HCT116 (cell line): ENCODE data around the gene CX3CR1. TPM values are rescaled to one million over a fixed set of nuclear protein-coding genes. Genes with fewer than 3 reads are reported as not detected.

Source experiments
- ATAC-seq: fragments of 200-7000 bp; cut with Tn5 transposase; 2 replicates; pipeline ENCODE4 v1.9.1; 2020; ENCODE audit warnings: mild to moderate bottlenecking, moderate library complexity
- BruUV-seq: library from RNA; stranded (reverse); fragments of 400-500 nt; replicated peaks from 2 replicates; lab custom pipeline; 2021; lab: Mats Ljungman, UMichigan
- CTCF ChIA-PET: fragments of 300-600 bp; sonication (Branson Sonifier 250); formaldehyde crosslinking; loops from one replicate; lab custom pipeline; 2021; ENCODE audit warnings: antibody characterized with exemption; lab: Charles Lee
- POLR2A ChIA-PET: fragments of 300-600, 350-600 bp; sonication (Branson Sonifier 250); formaldehyde crosslinking; loops from one replicate; lab custom pipeline; 2021; ENCODE audit warnings: antibody characterized with exemption; lab: Charles Lee
- RAD21 ChIA-PET, 2 experiments: fragments of 300-600 bp; sonication (Branson Sonifier 250); formaldehyde crosslinking; loops; one replicate each; lab custom pipeline; 2023; ENCODE audit warnings: low total read pairs in 2 of 2; ENCODE audit not compliant: uncharacterized antibody in 2 of 2, unreplicated experiment in 2 of 2, low non-redundant PET in 1 of 2; lab: Charles Lee
- DNase-seq: peaks from one replicate; pipeline ENCODE4 v3.0.0-alpha.2; 2010; ENCODE audit warnings: low read depth, low spot score
- H2AFZ ChIP-seq: fragments of 200-600 bp; shearing (Covaris generic), sonication (generic); 2 replicates; pipeline ENCODE4 v1.6.1; 2017; ENCODE audit warnings: low read depth, mixed run types, mixed read lengths, antibody characterized with exemption, low read length; ENCODE audit not compliant: poor library complexity, severe bottlenecking
- H3K27ac ChIP-seq: 2 replicates; pipeline ENCODE4 v1.5.1; 2012; ENCODE audit warnings: low read depth, low read length
- H3K27me3 ChIP-seq: fragments of 200-600 bp; sonication (generic); 2 replicates; pipeline ENCODE4 v1.6.1; 2016; ENCODE audit warnings: mixed run types, low read length, mixed read lengths; ENCODE audit not compliant: insufficient read depth
- H3K36me3 ChIP-seq, 2 experiments: fragments of 200-500 bp in 1 of 2; fragments of 200-600 bp in 1 of 2; sonication (Bioruptor generic) in 1 of 2; sonication (generic) in 1 of 2; 2 replicates each; pipeline versions ENCODE4 v1.5.1 to v1.6.1; 2014 to 2016; ENCODE audit warnings: low read length in 2 of 2, inconsistent platforms in 1 of 2, mixed read lengths in 1 of 2, mixed run types in 1 of 2; ENCODE audit not compliant: insufficient read depth in 2 of 2, control insufficient read depth in 1 of 2
- H3K4me1 ChIP-seq, 2 experiments: fragments of 200-600 bp in 1 of 2; sonication (generic) in 1 of 2; 2 replicates each; pipeline versions ENCODE4 v1.5.1 to v1.6.1; 2012 to 2017; ENCODE audit warnings: low read length in 2 of 2, inconsistent platforms in 1 of 2, mild to moderate bottlenecking in 1 of 2, mixed read lengths in 1 of 2, mixed run types in 1 of 2, moderate library complexity in 1 of 2; ENCODE audit not compliant: insufficient read depth in 2 of 2, control insufficient read depth in 1 of 2
- H3K4me2 ChIP-seq: fragments of 200-600 bp; sonication (generic); 2 replicates; pipeline ENCODE4 v1.6.1; 2017; ENCODE audit warnings: mixed run types, low read length, mixed read lengths
- H3K4me3 ChIP-seq, 2 experiments: fragments of 200-600 bp in 1 of 2; sonication (generic) in 1 of 2; replicated peaks in 1 of 2; 2 replicates each; pipeline ENCODE4 v1.5.1; 2011 to 2016; ENCODE audit warnings: low read length in 2 of 2, control low read depth in 1 of 2, low read depth in 1 of 2, mild to moderate bottlenecking in 1 of 2, mixed read lengths in 1 of 2, mixed run types in 1 of 2
- H3K79me2 ChIP-seq: fragments of 200-600 bp; sonication (generic); 2 replicates; pipeline ENCODE4 v1.6.1; 2017; ENCODE audit warnings: mild to moderate bottlenecking, mixed run types, low read length, moderate library complexity, mixed read lengths; ENCODE audit not compliant: insufficient read depth
- H3K9ac ChIP-seq: fragments of 200-600 bp; sonication (generic); 2 replicates; pipeline ENCODE4 v1.6.1; 2016; ENCODE audit warnings: low read length, mixed read lengths
- H3K9me2 ChIP-seq: fragments of 200-600 bp; sonication (generic), shearing (Covaris generic); 2 replicates; pipeline ENCODE4 v1.6.1; 2017; ENCODE audit warnings: mixed run types, mild to moderate bottlenecking, moderate library complexity; ENCODE audit not compliant: insufficient read depth
- H3K9me3 ChIP-seq, 2 experiments: fragments of 200-500 bp in 1 of 2; fragments of 200-600 bp in 1 of 2; sonication (Bioruptor generic) in 1 of 2; sonication (generic) in 1 of 2; 2 replicates each; pipeline ENCODE4 v1.6.1; 2014 to 2017; ENCODE audit warnings: low read length in 2 of 2, mixed read lengths in 2 of 2, inconsistent platforms in 1 of 2, low read depth in 1 of 2, mild to moderate bottlenecking in 1 of 2, mixed run types in 1 of 2, moderate library complexity in 1 of 2; ENCODE audit not compliant: control insufficient read depth in 1 of 2, insufficient read depth in 1 of 2
- H4K20me1 ChIP-seq: fragments of 200-600 bp; sonication (generic), shearing (Covaris generic); 2 replicates; pipeline ENCODE4 v1.6.1; 2017; ENCODE audit warnings: mixed run types, mild to moderate bottlenecking, moderate library complexity; ENCODE audit not compliant: insufficient read depth
- CBX3 ChIP-seq: IDR thresholded peaks from 2 replicates; pipeline ENCODE4 v1.6.1; 2012; ENCODE audit warnings: low read depth
- CEBPB ChIP-seq: IDR thresholded peaks from 2 replicates; pipeline ENCODE4 v1.6.1; 2012; ENCODE audit warnings: low read depth
- EGR1 ChIP-seq: IDR thresholded peaks from 2 replicates; pipeline ENCODE4 v1.6.1; 2012; ENCODE audit warnings: low read depth
- ELF1 ChIP-seq: IDR thresholded peaks from 2 replicates; pipeline ENCODE4 v1.6.1; 2012; ENCODE audit warnings: low read depth, borderline replicate concordance
- EZH2 ChIP-seq: fragments of 200-600 bp; sonication (generic); IDR thresholded peaks from 2 replicates; pipeline ENCODE4 v1.6.1; 2017; ENCODE audit warnings: antibody characterized with exemption, mixed run types
- EZH2phosphoT487 ChIP-seq: fragments of 200-600 bp; IDR thresholded peaks from 2 replicates; pipeline ENCODE4 v1.6.1; 2018; ENCODE audit warnings: antibody characterized with exemption, borderline replicate concordance
- FOSL1 ChIP-seq: IDR thresholded peaks from 2 replicates; pipeline ENCODE4 v1.6.1; 2012; ENCODE audit warnings: low read depth
- POLR2A ChIP-seq: IDR thresholded peaks from 2 replicates; pipeline ENCODE4 v1.7.0; 2011; ENCODE audit warnings: borderline replicate concordance; ENCODE audit not compliant: insufficient read depth, insufficient read length; ENCODE audit errors: extremely low read depth
- POLR2AphosphoS5 ChIP-seq: IDR thresholded peaks from 2 replicates; pipeline ENCODE4 v1.6.1; 2011; ENCODE audit warnings: mild to moderate bottlenecking, low read depth, low read length, moderate library complexity
- RAD21 ChIP-seq: IDR thresholded peaks from 2 replicates; pipeline ENCODE4 v1.6.1; 2012; ENCODE audit warnings: low read depth, mild to moderate bottlenecking
- SIN3A ChIP-seq: IDR thresholded peaks from 2 replicates; pipeline ENCODE4 v1.6.1; 2012; ENCODE audit warnings: low read depth
- SP1 ChIP-seq: IDR thresholded peaks from 2 replicates; pipeline ENCODE4 v1.6.1; 2012; ENCODE audit warnings: low read depth
- SRF ChIP-seq: IDR thresholded peaks from 2 replicates; pipeline ENCODE4 v1.6.1; 2012; ENCODE audit warnings: low read depth
- TCF7L2 ChIP-seq: IDR thresholded peaks from 2 replicates; pipeline ENCODE4 v1.7.0; 2011; ENCODE audit warnings: borderline replicate concordance, inconsistent platforms; ENCODE audit not compliant: insufficient read depth, insufficient read length; ENCODE audit errors: extremely low read depth
- YY1 ChIP-seq: IDR thresholded peaks from 2 replicates; pipeline ENCODE4 v1.6.1; 2011; ENCODE audit warnings: low read length, low read depth, moderate library complexity, mild to moderate bottlenecking; ENCODE audit not compliant: insufficient replicate concordance; ENCODE audit errors: extremely low read depth
- ZFX ChIP-seq: fragments of 450-650 bp; IDR thresholded peaks from 2 replicates; pipeline ENCODE4 v1.6.1; 2017
- intact Hi-C: fragments of 100-400 bp; cut with micrococcal nuclease; formaldehyde crosslinking; loops from 2 replicates; pipeline ENCODE4 v1.10.0; 2022
- total RNA-seq: library from RNA; stranded (reverse); gene quantifications from one replicate; pipeline ENCODE4 v1.2.1, GENCODE V29; 2021; ENCODE audit not compliant: unreplicated experiment
- TF ChIP-seq, protein P1 (sequence below): IDR thresholded peaks from 2 replicates; pipeline ENCODE4 v1.6.1; 2012
- TF ChIP-seq, protein P2 (sequence below), 3 experiments: fragments of 200-600 bp in 1 of 3; sonication (generic) in 1 of 3; IDR thresholded peaks in 2 of 3; conservative IDR thresholded peaks in 1 of 3; 2 replicates each; pipeline ENCODE4 v1.5.1; 2012 to 2017; ENCODE audit warnings: low read depth in 2 of 3, low read length in 2 of 3, antibody characterized with exemption in 1 of 3, borderline replicate concordance in 1 of 3, control low read depth in 1 of 3, mild to moderate bottlenecking in 1 of 3, mixed read lengths in 1 of 3, mixed run types in 1 of 3, moderate library complexity in 1 of 3; ENCODE audit not compliant: insufficient read depth in 1 of 3
- TF ChIP-seq, protein P3 (sequence below): IDR thresholded peaks from 2 replicates; pipeline ENCODE4 v1.6.1; 2011; ENCODE audit warnings: mild to moderate bottlenecking, low read length, moderate library complexity; ENCODE audit not compliant: insufficient replicate concordance; ENCODE audit errors: extremely low read depth
- TF ChIP-seq, protein P4 (sequence below): IDR thresholded peaks from 2 replicates; pipeline ENCODE4 v1.6.1; 2012; ENCODE audit warnings: low read depth

The CX3CR1 gene
- total RNA-seq, 1 experiment from 2014 or later, result 0.10 TPM

DNA sequence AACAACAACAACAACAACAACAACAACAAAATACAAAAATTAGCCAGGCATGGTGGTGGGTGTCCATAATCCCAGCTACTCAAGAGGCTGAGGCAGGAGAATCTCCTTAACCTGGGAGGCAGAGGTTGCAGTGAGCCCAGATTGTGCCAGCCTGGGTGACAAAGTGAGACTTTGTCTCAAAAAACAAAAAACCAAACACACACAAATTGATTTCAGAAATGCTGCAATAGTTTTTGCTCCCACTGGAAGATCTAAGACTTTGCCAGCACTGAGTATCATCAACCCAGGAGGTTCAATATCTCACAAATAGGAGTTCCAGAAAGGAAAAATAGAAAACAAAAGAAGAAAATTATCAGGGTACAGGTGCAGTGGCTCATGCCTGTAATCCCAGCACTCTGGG, 33.5 kb upstream of the CX3CR1 start:
- no peak for DNase-seq
- no peaks in the 10 kb centered on the region; a peak in 1 of 4 replicates for H3K9me3 ChIP-seq
- H3K4me2 ChIP-seq, result no peak overlapping the region
- no peak overlapping the region for H3K9ac ChIP-seq
- H3K4me1 ChIP-seq, result no peaks in the 10 kb centered on the region
- intact Hi-C loops, result no loop called here
- no peaks in the 10 kb centered on the region; the same call in 1 of the 2 replicates for H3K27me3 ChIP-seq
- TF ChIP-seq EZH2phosphoT487 (no peak), SIN3A (no peak), ZFX (no peak), FOSL1 (no peak), RAD21 (no peak), SP1 (no peak), TCF7L2 (no peak), EZH2 (no peak), ELF1 (no peak), YY1 (no peak), EGR1 (no peak), POLR2A (no peak), CBX3 (no peak), POLR2AphosphoS5 (no peak), SRF (no peak), CEBPB (no peak)
- TF ChIP-seq, protein P1, sequence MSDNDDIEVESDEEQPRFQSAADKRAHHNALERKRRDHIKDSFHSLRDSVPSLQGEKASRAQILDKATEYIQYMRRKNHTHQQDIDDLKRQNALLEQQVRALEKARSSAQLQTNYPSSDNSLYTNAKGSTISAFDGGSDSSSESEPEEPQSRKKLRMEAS, result no peak
- TF ChIP-seq, protein P2, sequence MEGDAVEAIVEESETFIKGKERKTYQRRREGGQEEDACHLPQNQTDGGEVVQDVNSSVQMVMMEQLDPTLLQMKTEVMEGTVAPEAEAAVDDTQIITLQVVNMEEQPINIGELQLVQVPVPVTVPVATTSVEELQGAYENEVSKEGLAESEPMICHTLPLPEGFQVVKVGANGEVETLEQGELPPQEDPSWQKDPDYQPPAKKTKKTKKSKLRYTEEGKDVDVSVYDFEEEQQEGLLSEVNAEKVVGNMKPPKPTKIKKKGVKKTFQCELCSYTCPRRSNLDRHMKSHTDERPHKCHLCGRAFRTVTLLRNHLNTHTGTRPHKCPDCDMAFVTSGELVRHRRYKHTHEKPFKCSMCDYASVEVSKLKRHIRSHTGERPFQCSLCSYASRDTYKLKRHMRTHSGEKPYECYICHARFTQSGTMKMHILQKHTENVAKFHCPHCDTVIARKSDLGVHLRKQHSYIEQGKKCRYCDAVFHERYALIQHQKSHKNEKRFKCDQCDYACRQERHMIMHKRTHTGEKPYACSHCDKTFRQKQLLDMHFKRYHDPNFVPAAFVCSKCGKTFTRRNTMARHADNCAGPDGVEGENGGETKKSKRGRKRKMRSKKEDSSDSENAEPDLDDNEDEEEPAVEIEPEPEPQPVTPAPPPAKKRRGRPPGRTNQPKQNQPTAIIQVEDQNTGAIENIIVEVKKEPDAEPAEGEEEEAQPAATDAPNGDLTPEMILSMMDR (IDR thresholded peaks at IDR 0.05 in 2 of 3, conservative IDR thresholded peaks at IDR 0.05 in 1 of 3; ENCODE audit: borderline replicate concordance in 1 of 3, insufficient read depth in 1 of 3, low read depth in 2 of 3, low read length in 2 of 3), result no peak
- TF ChIP-seq, protein P3, sequence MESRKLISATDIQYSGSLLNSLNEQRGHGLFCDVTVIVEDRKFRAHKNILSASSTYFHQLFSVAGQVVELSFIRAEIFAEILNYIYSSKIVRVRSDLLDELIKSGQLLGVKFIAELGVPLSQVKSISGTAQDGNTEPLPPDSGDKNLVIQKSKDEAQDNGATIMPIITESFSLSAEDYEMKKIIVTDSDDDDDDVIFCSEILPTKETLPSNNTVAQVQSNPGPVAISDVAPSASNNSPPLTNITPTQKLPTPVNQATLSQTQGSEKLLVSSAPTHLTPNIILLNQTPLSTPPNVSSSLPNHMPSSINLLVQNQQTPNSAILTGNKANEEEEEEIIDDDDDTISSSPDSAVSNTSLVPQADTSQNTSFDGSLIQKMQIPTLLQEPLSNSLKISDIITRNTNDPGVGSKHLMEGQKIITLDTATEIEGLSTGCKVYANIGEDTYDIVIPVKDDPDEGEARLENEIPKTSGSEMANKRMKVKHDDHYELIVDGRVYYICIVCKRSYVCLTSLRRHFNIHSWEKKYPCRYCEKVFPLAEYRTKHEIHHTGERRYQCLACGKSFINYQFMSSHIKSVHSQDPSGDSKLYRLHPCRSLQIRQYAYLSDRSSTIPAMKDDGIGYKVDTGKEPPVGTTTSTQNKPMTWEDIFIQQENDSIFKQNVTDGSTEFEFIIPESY, result no peak
- TF ChIP-seq, protein P4, sequence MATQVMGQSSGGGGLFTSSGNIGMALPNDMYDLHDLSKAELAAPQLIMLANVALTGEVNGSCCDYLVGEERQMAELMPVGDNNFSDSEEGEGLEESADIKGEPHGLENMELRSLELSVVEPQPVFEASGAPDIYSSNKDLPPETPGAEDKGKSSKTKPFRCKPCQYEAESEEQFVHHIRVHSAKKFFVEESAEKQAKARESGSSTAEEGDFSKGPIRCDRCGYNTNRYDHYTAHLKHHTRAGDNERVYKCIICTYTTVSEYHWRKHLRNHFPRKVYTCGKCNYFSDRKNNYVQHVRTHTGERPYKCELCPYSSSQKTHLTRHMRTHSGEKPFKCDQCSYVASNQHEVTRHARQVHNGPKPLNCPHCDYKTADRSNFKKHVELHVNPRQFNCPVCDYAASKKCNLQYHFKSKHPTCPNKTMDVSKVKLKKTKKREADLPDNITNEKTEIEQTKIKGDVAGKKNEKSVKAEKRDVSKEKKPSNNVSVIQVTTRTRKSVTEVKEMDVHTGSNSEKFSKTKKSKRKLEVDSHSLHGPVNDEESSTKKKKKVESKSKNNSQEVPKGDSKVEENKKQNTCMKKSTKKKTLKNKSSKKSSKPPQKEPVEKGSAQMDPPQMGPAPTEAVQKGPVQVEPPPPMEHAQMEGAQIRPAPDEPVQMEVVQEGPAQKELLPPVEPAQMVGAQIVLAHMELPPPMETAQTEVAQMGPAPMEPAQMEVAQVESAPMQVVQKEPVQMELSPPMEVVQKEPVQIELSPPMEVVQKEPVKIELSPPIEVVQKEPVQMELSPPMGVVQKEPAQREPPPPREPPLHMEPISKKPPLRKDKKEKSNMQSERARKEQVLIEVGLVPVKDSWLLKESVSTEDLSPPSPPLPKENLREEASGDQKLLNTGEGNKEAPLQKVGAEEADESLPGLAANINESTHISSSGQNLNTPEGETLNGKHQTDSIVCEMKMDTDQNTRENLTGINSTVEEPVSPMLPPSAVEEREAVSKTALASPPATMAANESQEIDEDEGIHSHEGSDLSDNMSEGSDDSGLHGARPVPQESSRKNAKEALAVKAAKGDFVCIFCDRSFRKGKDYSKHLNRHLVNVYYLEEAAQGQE, result no peak
- H3K27ac ChIP-seq, result no peak overlapping the region
- H3K36me3 ChIP-seq, result no peaks in the 10 kb centered on the region
- RAD21 ChIA-PET, result no interaction called here
- H4K20me1 ChIP-seq, result no peaks in the 10 kb centered on the region
- no peak overlapping the region for H2AFZ ChIP-seq
- no peak for ATAC-seq
- CTCF ChIA-PET, result no interaction called here
- H3K4me3 ChIP-seq, result no peak overlapping the region
- POLR2A ChIA-PET, result no interaction called here
- H3K9me2 ChIP-seq, result no peaks in the 10 kb centered on the region
- no TSS peak for BruUV-seq
- H3K79me2 ChIP-seq, result no peaks in the 10 kb centered on the region
